LNCAP (cell line): ENCODE measurements around the gene CASP6.

Experiments used
- CTCF ChIP-seq: fragments of 450-650 bp; IDR thresholded peaks from 2 replicates; pipeline ENCODE4 v1.5.1; 2017; ENCODE audit warnings: mild to moderate bottlenecking

Gene CASP6

DNA sequence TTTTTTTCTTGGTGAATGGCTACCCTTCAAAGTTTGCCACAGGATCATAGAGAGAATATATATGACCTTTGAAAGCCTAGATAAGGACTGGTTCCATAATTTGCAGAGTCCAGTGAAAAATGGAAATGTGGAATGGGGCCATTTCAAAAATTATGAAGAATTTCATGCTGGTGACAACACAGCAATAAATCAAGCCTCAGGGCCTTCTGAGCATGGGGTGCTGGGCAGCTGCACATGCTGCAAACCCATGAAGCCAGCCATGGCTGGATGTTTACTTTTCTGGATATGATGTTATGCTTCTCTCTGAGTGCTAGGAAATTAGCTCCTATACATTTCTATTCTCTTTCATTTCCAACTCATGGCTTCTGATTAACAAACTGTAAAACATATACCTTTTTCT lies 42.6 kb upstream of the CASP6 start:
- no peak for TF ChIP-seq CTCF

GRCh38 chr4:109739547-109739946 lies 36.3 kb upstream of the CASP6 start:
- TF ChIP-seq CTCF, result no peak

DNA sequence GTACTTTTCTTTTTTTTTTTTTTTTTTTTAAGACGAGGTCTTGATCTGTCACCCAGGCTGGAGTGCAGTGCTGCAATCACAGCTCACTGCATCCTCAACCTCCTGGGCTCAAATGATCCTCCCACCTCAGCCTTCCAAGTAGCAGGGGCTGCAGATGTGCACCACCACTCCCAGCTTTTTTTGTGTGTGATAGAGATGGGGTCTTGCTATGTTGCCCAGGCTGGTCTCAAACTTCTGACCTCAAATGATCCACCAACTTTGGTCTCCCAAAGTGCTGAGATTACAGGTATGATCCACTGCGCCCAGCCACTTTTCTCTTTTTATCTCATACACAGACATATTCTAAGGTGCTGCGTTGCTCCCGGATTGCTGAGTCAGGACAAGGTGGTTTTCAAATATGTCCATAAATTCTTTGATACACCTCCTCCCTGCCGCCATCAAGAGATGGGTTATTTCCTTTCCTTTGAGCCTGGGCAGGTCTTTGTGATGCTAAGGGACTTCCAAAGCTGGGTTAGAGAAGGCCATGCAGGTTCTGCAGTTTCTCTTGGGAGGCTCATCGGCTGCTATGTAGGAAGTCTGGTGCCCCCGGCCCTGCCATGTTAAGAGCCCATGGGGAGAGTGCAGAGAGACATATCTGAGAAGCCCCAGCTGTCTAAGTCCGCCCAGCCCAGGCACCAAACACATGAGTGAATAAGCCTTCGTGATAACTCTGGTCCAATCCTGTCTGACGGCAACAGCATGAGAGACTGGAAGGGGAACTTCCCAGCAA lies 35.0 kb upstream of the CASP6 start:
- TF ChIP-seq CTCF, result no peak

GRCh38 chr4:109735566-109736365 lies 32.5 kb upstream of the CASP6 start:
- no peak for TF ChIP-seq CTCF

DNA sequence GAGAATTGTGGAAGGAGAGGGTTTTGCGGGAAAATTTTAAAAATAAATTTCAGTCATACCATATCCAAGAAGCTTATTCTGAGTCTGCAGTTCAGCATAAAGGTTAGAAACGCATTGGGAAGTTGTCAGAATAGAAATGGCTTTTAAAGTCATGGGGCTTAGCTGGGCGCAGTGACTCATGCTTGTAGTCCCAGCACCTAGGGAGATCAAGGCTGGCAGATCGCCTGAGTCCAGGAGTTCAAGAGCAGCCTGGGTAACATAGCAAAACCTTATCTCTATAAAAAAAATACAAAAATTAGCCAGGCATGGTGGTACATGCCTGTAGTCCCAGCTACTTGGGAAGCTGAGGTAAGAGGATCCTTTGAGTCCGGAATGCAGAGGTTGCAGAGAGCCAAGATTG lies 30.5 kb upstream of the CASP6 start:
- no peak for TF ChIP-seq CTCF

GRCh38 chr4:109730619-109731545 lies 27.6 kb upstream of the CASP6 start:
- no peak for TF ChIP-seq CTCF
